GM12874 (cell line): ENCODE data around the gene SQSTM1.

Source experiments
- CTCF ChIP-seq: IDR thresholded peaks from 2 replicates; pipeline ENCODE4 v1.5.1; 2011; ENCODE audit warnings: low read depth, mild to moderate bottlenecking, control low read depth, low read length, moderate library complexity; ENCODE audit not compliant: insufficient read depth

The SQSTM1 gene

GRCh38 chr5:179803651-179804554 lies 16.8 kb upstream of the SQSTM1 start:
- TF ChIP-seq CTCF: no peak

GRCh38 chr5:179804555-179804947 lies 16.2 kb upstream of the SQSTM1 start:
- TF ChIP-seq CTCF: no peak

GRCh38 chr5:179805070-179805528 lies 15.6 kb upstream of the SQSTM1 start:
- TF ChIP-seq CTCF: no peak

- no peak for TF ChIP-seq CTCF
Observed at GRCh38 chr5:179805529-179806249, 15.0 kb upstream of the SQSTM1 start.

- TF ChIP-seq CTCF: no peak
Observed at GRCh38 chr5:179806250-179807048, 14.3 kb upstream of the SQSTM1 start, which contains the start of gene MGAT4B. Gene MGAT4B, minus strand, starts transcription at chr5:179806866. Its CDS starts 283 bp downstream, at chr5:179806583.

GRCh38 chr5:179812135-179812825 lies 8.4 kb upstream of the SQSTM1 start:
- TF ChIP-seq CTCF: no peak
